ENCODE data around the gene IMMP2L.

Gene IMMP2L

GRCh38 chr7:110760341-110760740, 802.0 kb downstream of the IMMP2L start:
- TF ChIP-seq CTCF (conservative IDR thresholded peaks at IDR 0.05; ENCODE audit: control insufficient read depth, insufficient read depth, low read depth, low read length), result no peak
- DNase-seq (ENCODE audit: low read depth), result no peak
- H3K4me3 ChIP-seq (ENCODE audit: control insufficient read depth, low read depth, low read length), result no peak overlapping the region

- TF ChIP-seq CTCF (conservative IDR thresholded peaks at IDR 0.05; ENCODE audit: control insufficient read depth, insufficient read depth, low read depth, low read length), result no peak
- DNase-seq (ENCODE audit: low read depth), result no peak
- H3K4me3 ChIP-seq (ENCODE audit: control insufficient read depth, low read depth, low read length), result no peak overlapping the region
These were observed 803.2 kb downstream of the IMMP2L start for GRCh38 chr7:110759069-110759468.

GRCh38 chr7:110754649-110755048, 807.6 kb downstream of the IMMP2L start:
- no peak for TF ChIP-seq CTCF (conservative IDR thresholded peaks at IDR 0.05; ENCODE audit: control insufficient read depth, insufficient read depth, low read depth, low read length)
- no peak for DNase-seq (ENCODE audit: low read depth)
- H3K4me3 ChIP-seq (ENCODE audit: control insufficient read depth, low read depth, low read length), result no peak overlapping the region

GRCh38 chr7:110750931-110751605, 811.2 kb downstream of the IMMP2L start:
- TF ChIP-seq CTCF (conservative IDR thresholded peaks at IDR 0.05; ENCODE audit: control insufficient read depth, insufficient read depth, low read depth, low read length), result no peak
- no peak for DNase-seq (ENCODE audit: low read depth)
- H3K4me3 ChIP-seq (ENCODE audit: control insufficient read depth, low read depth, low read length), result no peak overlapping the region

GRCh38 chr7:110733221-110733620, 829.1 kb downstream of the IMMP2L start:
- no peak for DNase-seq (ENCODE audit: low read depth)
- TF ChIP-seq CTCF (conservative IDR thresholded peaks at IDR 0.05; ENCODE audit: control insufficient read depth, insufficient read depth, low read depth, low read length), result no peak

GRCh38 chr7:110724811-110725210, 837.5 kb downstream of the IMMP2L start:
- TF ChIP-seq CTCF (conservative IDR thresholded peaks at IDR 0.05; ENCODE audit: control insufficient read depth, insufficient read depth, low read depth, low read length), result no peak
- no peak for DNase-seq (ENCODE audit: low read depth)
- no peak overlapping the region for H3K4me3 ChIP-seq (ENCODE audit: control insufficient read depth, low read depth, low read length)

More at GRCh38 chr7:110733221-110733620, 829.1 kb downstream of the IMMP2L start:
- no peak overlapping the region for H3K4me3 ChIP-seq (ENCODE audit: control insufficient read depth, low read depth, low read length)

- DNase-seq (ENCODE audit: low read depth), result no peak
- TF ChIP-seq CTCF (conservative IDR thresholded peaks at IDR 0.05; ENCODE audit: control insufficient read depth, insufficient read depth, low read depth, low read length), result no peak
- no peak overlapping the region for H3K4me3 ChIP-seq (ENCODE audit: control insufficient read depth, low read depth, low read length)
These were observed 840.9 kb downstream of the IMMP2L start for GRCh38 chr7:110721395-110721794.
